ENCODE data around the gene SMIM5. TPM values are rescaled to one million over a fixed set of nuclear protein-coding genes. Genes with fewer than 3 reads are reported as not detected.

Gene SMIM5
- total RNA-seq, 1 donor from 2014 or later, result 2.2 TPM

- H3K36me3 ChIP-seq, result peaks cover 0 to 39% of the 10 kb centered on the region in 2 donors
- TF ChIP-seq CTCF (IDR thresholded peaks at IDR 0.05) (no peak), POLR2A (IDR thresholded peaks at IDR 0.05) (no peak), POLR2AphosphoS5 (IDR thresholded peaks at IDR 0.05; ENCODE audit: insufficient read depth in 1 of 2, low read depth in 1 of 2) (no peak)
- H3K4me1 ChIP-seq, result no peaks in the 10 kb centered on the region
- no peak overlapping the region for H3K27ac ChIP-seq
- intact Hi-C loops (cut with DNase I), result no loop called here
- DNase-seq (ENCODE audit: extremely low spot score in 2 of 2), result no peak
- no peaks in the 10 kb centered on the region for H3K27me3 ChIP-seq
- H3K4me3 ChIP-seq, result no peak overlapping the region
- H3K9me3 ChIP-seq, result no peaks in the 10 kb centered on the region
Measured at GRCh38 chr17:75624021-75624420, 9.2 kb upstream of the SMIM5 start.

- no peak overlapping the region for H3K27ac ChIP-seq
- no peak for DNase-seq (ENCODE audit: extremely low spot score in 2 of 2)
- no peaks in the 10 kb centered on the region for H3K9me3 ChIP-seq
- no peak for TF ChIP-seq CTCF (IDR thresholded peaks at IDR 0.05)
- TF ChIP-seq POLR2A (IDR thresholded peaks at IDR 0.05), result no peak
- no peak for TF ChIP-seq POLR2AphosphoS5 (IDR thresholded peaks at IDR 0.05; ENCODE audit: insufficient read depth in 1 of 2, low read depth in 1 of 2)
- no peak overlapping the region for H3K4me3 ChIP-seq
- H3K36me3 ChIP-seq, result peaks cover 0 to 30% of the 10 kb centered on the region in 2 donors
- no peaks in the 10 kb centered on the region for H3K27me3 ChIP-seq
- intact Hi-C loops (cut with DNase I), result no loop called here
- no peaks in the 10 kb centered on the region for H3K4me1 ChIP-seq
Measured at GRCh38 chr17:75624714-75625345, 8.4 kb upstream of the SMIM5 start.

- Histone ChIP-seq H3K4me1 (no peaks in the 10 kb centered on the region), H3K27ac (no peak overlapping the region), H3K4me3 (no peak overlapping the region), H3K9me3 (no peaks in the 10 kb centered on the region), H3K27me3 (no peaks in the 10 kb centered on the region), H3K36me3 (peaks cover 0 to 22% of the 10 kb centered on the region in 2 donors)
- intact Hi-C loops (cut with DNase I), result no loop called here
- no peak for DNase-seq (ENCODE audit: extremely low spot score in 2 of 2)
- TF ChIP-seq POLR2A (IDR thresholded peaks at IDR 0.05) (no peak), CTCF (IDR thresholded peaks at IDR 0.05) (peak in 1 of 3 experiments; percentile 8)
Measured at GRCh38 chr17:75625813-75626486, 7.3 kb upstream of the SMIM5 start.

- peaks cover 0 to 22% of the 10 kb centered on the region in 2 donors for H3K36me3 ChIP-seq
- no peaks in the 10 kb centered on the region for H3K9me3 ChIP-seq
Measured at GRCh38 chr17:75626496-75627038, 6.7 kb upstream of the SMIM5 start.

More at GRCh38 chr17:75626496-75627038, 6.7 kb upstream of the SMIM5 start:
- TF ChIP-seq CTCF (IDR thresholded peaks at IDR 0.05) (no peak), POLR2AphosphoS5 (IDR thresholded peaks at IDR 0.05; ENCODE audit: insufficient read depth in 1 of 2, low read depth in 1 of 2) (no peak), POLR2A (IDR thresholded peaks at IDR 0.05) (no peak)
- Histone ChIP-seq H3K4me3 (no peak overlapping the region), H3K4me1 (no peaks in the 10 kb centered on the region), H3K27ac (no peak overlapping the region), H3K27me3 (no peaks in the 10 kb centered on the region)
- intact Hi-C loops (cut with DNase I), result no loop called here
- DNase-seq (ENCODE audit: extremely low spot score in 2 of 2), result no peak
